ENCODE results near the gene CENPK. TPM values are rescaled to one million over a fixed set of nuclear protein-coding genes. Genes with fewer than 3 reads are reported as not detected.

The CENPK gene
- total RNA-seq, 4 donors from 2014 or later: 1.5 to 2.8 TPM; not detected in 2

- Histone ChIP-seq H3K4me1 (peaks cover 0 to 10% (median 2%) of the 10 kb centered on the region in 4 donors), H3K27ac (no peak overlapping the region), H3K27me3 (no peaks in the 10 kb centered on the region), H3K9me3 (no peaks in the 10 kb centered on the region), H3K36me3 (no peaks in the 10 kb centered on the region), H3K4me3 (no peak overlapping the region)
- TF ChIP-seq POLR2A (IDR thresholded peaks at IDR 0.05) (no peak), CTCF (IDR thresholded peaks at IDR 0.05) (no peak), EP300 (IDR thresholded peaks at IDR 0.05) (no peak)
- no peak for DNase-seq (ENCODE audit: low spot score in 2 of 2)
- 88 to 93% methylated on average over 1 of the region's 1 CpG for WGBS, 2 donors
Measured at GRCh38 chr5:65475895-65476294, 87.1 kb downstream of the CENPK start.

- no peak overlapping the region for H3K4me3 ChIP-seq
- H3K36me3 ChIP-seq: no peaks in the 10 kb centered on the region
- DNase-seq (ENCODE audit: low spot score in 2 of 2): no peak
- 65 to 66% methylated on average over 4 of the region's 4 CpGs for WGBS, 2 donors
- no peak overlapping the region for H3K27ac ChIP-seq
- peaks cover 0 to 10% (median 2%) of the 10 kb centered on the region in 4 donors for H3K4me1 ChIP-seq
- no peaks in the 10 kb centered on the region for H3K9me3 ChIP-seq
- TF ChIP-seq POLR2A (IDR thresholded peaks at IDR 0.05) (no peak), CTCF (IDR thresholded peaks at IDR 0.05) (no peak), EP300 (IDR thresholded peaks at IDR 0.05) (no peak)
- no peaks in the 10 kb centered on the region for H3K27me3 ChIP-seq
Measured at GRCh38 chr5:65475336-65475735, 87.6 kb downstream of the CENPK start.

DNA sequence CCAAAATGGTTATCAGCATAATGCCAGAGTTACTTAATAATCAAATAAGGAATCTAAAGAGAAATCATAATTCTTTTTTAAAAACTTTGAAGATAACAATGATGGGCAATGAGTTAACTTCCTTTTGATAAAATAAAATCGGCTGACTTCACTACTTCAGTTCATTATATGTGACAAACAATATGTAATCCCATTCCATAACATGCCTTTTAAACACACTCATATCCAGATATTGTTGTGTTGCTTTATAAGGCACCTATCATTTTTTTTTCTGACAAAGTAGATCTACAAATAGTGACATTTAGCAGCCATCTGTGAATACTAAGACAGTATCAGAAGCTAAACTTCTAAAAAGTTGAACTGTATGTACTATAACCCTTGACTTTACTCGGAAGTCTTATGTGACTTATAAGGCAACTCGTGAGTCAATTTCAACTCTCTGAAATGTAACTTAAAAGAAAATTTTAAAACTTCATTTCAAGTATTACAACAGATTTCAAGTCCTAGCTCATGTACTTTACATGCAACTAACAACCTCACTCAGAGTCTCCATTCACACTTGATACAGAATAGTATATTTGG lies 88.7 kb downstream of the CENPK start:
- no peak for DNase-seq (ENCODE audit: low spot score in 2 of 2)
- WGBS, 2 donors: 79 to 85% methylated on average over 3 of the region's 3 CpGs
- TF ChIP-seq CTCF (IDR thresholded peaks at IDR 0.05) (no peak), POLR2A (IDR thresholded peaks at IDR 0.05) (no peak), EP300 (IDR thresholded peaks at IDR 0.05) (no peak)
- no peaks in the 10 kb centered on the region for H3K9me3 ChIP-seq
- H3K4me1 ChIP-seq: peaks cover 0 to 2% (median 0%) of the 10 kb centered on the region in 4 donors
- no peaks in the 10 kb centered on the region for H3K27me3 ChIP-seq
- no peak overlapping the region for H3K4me3 ChIP-seq
- H3K36me3 ChIP-seq: no peaks in the 10 kb centered on the region
- H3K27ac ChIP-seq: no peak overlapping the region

GRCh38 chr5:65468633-65469032 lies 94.3 kb downstream of the CENPK start:
- 79 to 83% methylated on average over 3 of the region's 3 CpGs for WGBS, 2 donors
- Histone ChIP-seq H3K27ac (no peak overlapping the region), H3K4me1 (no peaks in the 10 kb centered on the region), H3K4me3 (no peak overlapping the region), H3K27me3 (no peaks in the 10 kb centered on the region), H3K36me3 (no peaks in the 10 kb centered on the region), H3K9me3 (no peaks in the 10 kb centered on the region)
- TF ChIP-seq EP300 (IDR thresholded peaks at IDR 0.05) (no peak), POLR2A (IDR thresholded peaks at IDR 0.05) (no peak), CTCF (IDR thresholded peaks at IDR 0.05) (no peak)
- DNase-seq (ENCODE audit: low spot score in 2 of 2): no peak

Small RNA genes lying within 50 kb of the gene (small RNA-seq; reads per million reads assigned to genes)
- not detected for gene RNU6-540P

Other genes starting within 250 kb of the CENPK start
- 10 to 100 TPM in 1 of 4 donors, 1 to 10 TPM in 3; 2.9 to 16.5 (median 7.3) TPM for gene ADAMTS6, start 81.2 kb downstream of the CENPK start, total RNA-seq
- 10 to 100 TPM; 46.8 to 74.3 (median 57.2) TPM for gene PPWD1, start 128 bp upstream of the CENPK start, total RNA-seq
- 10 to 100 TPM; 17.7 to 24.5 (median 20.8) TPM for gene TRIM23, start 61.2 kb upstream of the CENPK start, total RNA-seq
- 1 to 10 TPM in 2 of 4 donors, under 1 TPM in 2; 0.87 to 5.5 (median 1.5) TPM for gene SHLD3, start 61.9 kb upstream of the CENPK start, total RNA-seq
- 10 to 100 TPM; 10.8 to 56.4 (median 24.4) TPM for gene TRAPPC13, start 61.9 kb upstream of the CENPK start, total RNA-seq
- gene SGTB, start 158.9 kb upstream of the CENPK start, total RNA-seq: 10 to 100 TPM; 10.8 to 13.0 (median 11.2) TPM
- 10 to 100 TPM; 10.9 to 28.6 (median 19.2) TPM for gene NLN, start 159.0 kb upstream of the CENPK start, total RNA-seq

Data from tibial nerve (tissue), 4 donors.